Measurements from ENCODE around the gene OR2H2.

The OR2H2 gene

DNA sequence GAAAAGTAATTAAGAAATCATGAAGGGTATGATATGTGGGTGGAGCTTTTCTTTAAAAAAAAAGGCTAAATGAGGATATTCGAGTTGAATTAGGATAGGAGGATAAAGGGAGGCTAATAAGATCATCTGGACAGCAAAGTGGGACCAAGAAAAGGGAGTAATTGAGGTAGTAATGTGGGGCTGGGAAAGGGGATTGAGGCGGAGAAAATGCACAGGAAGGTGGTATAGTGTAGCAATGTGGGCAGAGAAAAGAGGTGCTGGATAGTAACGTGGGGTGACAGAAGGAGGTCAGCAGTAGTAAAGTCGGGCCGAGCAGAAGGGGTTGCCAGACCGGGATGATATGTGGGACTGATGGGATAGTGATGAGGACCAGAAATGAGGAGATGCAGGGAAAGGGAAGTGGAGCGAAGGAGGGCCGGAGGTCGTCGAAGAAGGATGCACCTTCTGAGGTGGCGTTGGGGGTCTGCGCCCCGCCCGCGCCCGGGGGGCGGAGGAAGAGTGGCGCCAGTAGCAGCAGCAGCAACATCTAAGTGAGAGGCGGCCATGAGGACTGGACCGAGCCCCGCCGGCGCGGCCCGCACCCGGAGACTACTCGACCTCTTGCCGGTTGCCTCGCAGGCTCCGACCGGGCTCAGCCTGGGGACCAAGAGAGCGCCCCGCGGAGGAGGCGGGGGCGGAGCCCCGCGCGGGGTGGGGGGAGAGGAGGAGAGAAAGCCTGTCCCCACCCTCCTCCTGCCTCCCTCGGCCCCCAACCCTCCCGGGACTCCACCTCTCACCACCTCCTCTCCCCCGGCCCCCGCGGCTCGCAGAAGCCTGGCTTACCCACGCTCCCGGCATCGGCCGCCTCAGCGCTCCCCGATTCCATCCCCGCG is 47.2 kb downstream of the OR2H2 start (continued):
- TF ChIP-seq, protein P1, sequence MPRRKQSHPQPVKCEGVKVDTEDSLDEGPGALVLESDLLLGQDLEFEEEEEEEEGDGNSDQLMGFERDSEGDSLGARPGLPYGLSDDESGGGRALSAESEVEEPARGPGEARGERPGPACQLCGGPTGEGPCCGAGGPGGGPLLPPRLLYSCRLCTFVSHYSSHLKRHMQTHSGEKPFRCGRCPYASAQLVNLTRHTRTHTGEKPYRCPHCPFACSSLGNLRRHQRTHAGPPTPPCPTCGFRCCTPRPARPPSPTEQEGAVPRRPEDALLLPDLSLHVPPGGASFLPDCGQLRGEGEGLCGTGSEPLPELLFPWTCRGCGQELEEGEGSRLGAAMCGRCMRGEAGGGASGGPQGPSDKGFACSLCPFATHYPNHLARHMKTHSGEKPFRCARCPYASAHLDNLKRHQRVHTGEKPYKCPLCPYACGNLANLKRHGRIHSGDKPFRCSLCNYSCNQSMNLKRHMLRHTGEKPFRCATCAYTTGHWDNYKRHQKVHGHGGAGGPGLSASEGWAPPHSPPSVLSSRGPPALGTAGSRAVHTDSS (tag by site-specific recombination; IDR thresholded peaks at IDR 0.05) = no peak
- TF ChIP-seq ZNF157 (tag by site-specific recombination; IDR thresholded peaks at IDR 0.05) (no peak), ZNF629 (tag by site-specific recombination; IDR thresholded peaks at IDR 0.05) (0 out of 2 replicates have a peak, but pooled peaks have one; percentile 11)

DNA sequence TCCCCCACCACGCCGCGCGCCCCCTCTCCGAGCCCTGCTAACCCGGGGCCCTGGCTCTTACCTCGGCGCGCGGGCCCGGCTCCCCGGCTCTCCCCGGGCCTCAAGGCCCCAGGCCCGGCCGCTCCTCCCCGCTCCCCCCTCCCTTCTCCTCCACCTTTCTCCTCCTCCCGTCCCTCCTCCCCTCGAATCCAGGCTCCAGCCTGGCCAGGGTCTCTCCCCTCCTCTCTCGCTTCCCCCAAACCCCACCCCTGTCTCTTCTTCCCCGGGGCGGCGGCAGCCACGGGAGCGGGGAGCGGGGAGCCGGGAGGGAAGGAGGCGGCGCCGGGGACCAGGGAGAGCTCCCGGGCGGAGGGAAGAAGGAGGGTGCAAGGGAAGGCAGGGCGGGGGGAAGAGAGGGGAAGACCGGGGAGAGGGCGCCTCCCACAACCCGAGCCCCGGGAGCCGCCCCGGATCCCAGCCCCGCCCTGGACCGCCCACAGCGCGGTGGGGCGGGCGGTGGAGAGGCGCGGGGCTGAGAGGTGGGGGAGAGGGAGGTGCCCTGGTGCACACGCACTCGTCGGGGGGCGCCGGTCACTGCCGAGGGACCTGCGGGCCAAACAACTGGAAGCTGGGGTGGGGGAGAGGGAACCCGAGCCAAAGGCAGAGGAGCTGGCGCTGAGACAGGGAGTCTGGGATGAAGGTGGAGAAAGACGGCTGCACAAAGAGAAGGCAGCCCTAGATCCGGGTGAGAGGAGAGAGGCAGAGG is 48.0 kb downstream of the OR2H2 start, which contains the start of gene GABBR1:
GABBR1 (minus strand) TSS at position 395 of the 745 bp plus-strand sequence. CDS start 798 bp downstream, outside the sequence.
- ChIA-PET CTCF (interaction anchor here (0.6 to 2.8 kb wide), 9 partner anchors 11 to 1003 kb away, joined by 3 to 32 read pairs (median 4); no protein-coding TSS in a partner anchor), POLR2A (interaction anchor here (0.5 to 2.2 kb wide), 15 partner anchors 9 to 743 kb away, joined by 3 to 34 read pairs (median 4); no protein-coding TSS in a partner anchor)
- peaks cover 0 to 11% of the 10 kb centered on the region in 2 experiments; a peak in 1 of 3 replicates for H3K36me3 ChIP-seq (ENCODE audit: control insufficient read depth in 2 of 2, insufficient read depth in 1 of 2, low read length in 2 of 2)
- H3K27ac ChIP-seq (ENCODE audit: extremely low read depth, low read depth, low read length) = peak within 1 kb of the TSS; percentile 42; the same call in 1 of the 2 replicates
- H3K4me3 ChIP-seq (ENCODE audit: low read depth, low read length) = peak within 1 kb of the TSS; percentile 77
- H3K4me1 ChIP-seq (ENCODE audit: control insufficient read depth, insufficient read depth, low read length) = peaks cover 4% of the 10 kb centered on the region; the same call in 1 of the 2 replicates
- no peaks in the 10 kb centered on the region for H3K9me3 ChIP-seq (ENCODE audit: control insufficient read depth, insufficient read depth, low read depth, low read length)
- TF ChIP-seq ZNF777 (tag by site-specific recombination; IDR thresholded peaks at IDR 0.05; ENCODE audit: borderline replicate concordance) = peak; percentile 35; the same call in 1 of the 2 replicates
- 0 out of 2 replicates have a peak, but pooled peaks have one; percentile 35 for TF ChIP-seq ZNF561 (tag by site-specific recombination; IDR thresholded peaks at IDR 0.05; ENCODE audit: borderline replicate concordance)
- TF ChIP-seq ZNF596 (tag by site-specific recombination; IDR thresholded peaks at IDR 0.05) = no peak
- TF ChIP-seq, protein P2, sequence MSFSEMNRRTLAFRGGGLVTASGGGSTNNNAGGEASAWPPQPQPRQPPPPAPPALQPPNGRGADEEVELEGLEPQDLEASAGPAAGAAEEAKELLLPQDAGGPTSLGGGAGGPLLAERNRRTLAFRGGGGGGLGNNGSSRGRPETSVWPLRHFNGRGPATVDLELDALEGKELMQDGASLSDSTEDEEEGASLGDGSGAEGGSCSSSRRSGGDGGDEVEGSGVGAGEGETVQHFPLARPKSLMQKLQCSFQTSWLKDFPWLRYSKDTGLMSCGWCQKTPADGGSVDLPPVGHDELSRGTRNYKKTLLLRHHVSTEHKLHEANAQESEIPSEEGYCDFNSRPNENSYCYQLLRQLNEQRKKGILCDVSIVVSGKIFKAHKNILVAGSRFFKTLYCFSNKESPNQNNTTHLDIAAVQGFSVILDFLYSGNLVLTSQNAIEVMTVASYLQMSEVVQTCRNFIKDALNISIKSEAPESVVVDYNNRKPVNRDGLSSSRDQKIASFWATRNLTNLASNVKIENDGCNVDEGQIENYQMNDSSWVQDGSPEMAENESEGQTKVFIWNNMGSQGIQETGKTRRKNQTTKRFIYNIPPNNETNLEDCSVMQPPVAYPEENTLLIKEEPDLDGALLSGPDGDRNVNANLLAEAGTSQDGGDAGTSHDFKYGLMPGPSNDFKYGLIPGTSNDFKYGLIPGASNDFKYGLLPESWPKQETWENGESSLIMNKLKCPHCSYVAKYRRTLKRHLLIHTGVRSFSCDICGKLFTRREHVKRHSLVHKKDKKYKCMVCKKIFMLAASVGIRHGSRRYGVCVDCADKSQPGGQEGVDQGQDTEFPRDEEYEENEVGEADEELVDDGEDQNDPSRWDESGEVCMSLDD (tag by site-specific recombination; IDR thresholded peaks at IDR 0.05) = peak; percentile 94; the same call in 1 of the 2 replicates
- peak; percentile 85 for TF ChIP-seq ZEB2 (tag by site-specific recombination; IDR thresholded peaks at IDR 0.05)
- no peak for TF ChIP-seq ZNF24 (tag by site-specific recombination; IDR thresholded peaks at IDR 0.05)
- TF ChIP-seq ZIC2 (tag by site-specific recombination; IDR thresholded peaks at IDR 0.05) = peak; percentile 95
- TF ChIP-seq ZFP37 (tag by site-specific recombination; IDR thresholded peaks at IDR 0.05) = no peak
- TF ChIP-seq EGR2 (tag by site-specific recombination; IDR thresholded peaks at IDR 0.05; ENCODE audit: low read depth) = peak; percentile 86
- 0 out of 2 replicates have a peak, but pooled peaks have one; percentile 38 for TF ChIP-seq ZNF324 (tag by site-specific recombination; IDR thresholded peaks at IDR 0.05)
- peak; percentile 93; the same call in 1 of the 2 replicates for TF ChIP-seq ZBTB17 (tag by site-specific recombination; IDR thresholded peaks at IDR 0.05)
- TF ChIP-seq ZFHX2 (tag by site-specific recombination; conservative IDR thresholded peaks at IDR 0.05) = peak; percentile 88
- TF ChIP-seq, protein P3, sequence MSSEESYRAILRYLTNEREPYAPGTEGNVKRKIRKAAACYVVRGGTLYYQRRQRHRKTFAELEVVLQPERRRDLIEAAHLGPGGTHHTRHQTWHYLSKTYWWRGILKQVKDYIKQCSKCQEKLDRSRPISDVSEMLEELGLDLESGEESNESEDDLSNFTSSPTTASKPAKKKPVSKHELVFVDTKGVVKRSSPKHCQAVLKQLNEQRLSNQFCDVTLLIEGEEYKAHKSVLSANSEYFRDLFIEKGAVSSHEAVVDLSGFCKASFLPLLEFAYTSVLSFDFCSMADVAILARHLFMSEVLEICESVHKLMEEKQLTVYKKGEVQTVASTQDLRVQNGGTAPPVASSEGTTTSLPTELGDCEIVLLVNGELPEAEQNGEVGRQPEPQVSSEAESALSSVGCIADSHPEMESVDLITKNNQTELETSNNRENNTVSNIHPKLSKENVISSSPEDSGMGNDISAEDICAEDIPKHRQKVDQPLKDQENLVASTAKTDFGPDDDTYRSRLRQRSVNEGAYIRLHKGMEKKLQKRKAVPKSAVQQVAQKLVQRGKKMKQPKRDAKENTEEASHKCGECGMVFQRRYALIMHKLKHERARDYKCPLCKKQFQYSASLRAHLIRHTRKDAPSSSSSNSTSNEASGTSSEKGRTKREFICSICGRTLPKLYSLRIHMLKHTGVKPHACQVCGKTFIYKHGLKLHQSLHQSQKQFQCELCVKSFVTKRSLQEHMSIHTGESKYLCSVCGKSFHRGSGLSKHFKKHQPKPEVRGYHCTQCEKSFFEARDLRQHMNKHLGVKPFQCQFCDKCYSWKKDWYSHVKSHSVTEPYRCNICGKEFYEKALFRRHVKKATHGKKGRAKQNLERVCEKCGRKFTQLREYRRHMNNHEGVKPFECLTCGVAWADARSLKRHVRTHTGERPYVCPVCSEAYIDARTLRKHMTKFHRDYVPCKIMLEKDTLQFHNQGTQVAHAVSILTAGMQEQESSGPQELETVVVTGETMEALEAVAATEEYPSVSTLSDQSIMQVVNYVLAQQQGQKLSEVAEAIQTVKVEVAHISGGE (tag by site-specific recombination; conservative IDR thresholded peaks at IDR 0.05; ENCODE audit: low read depth) = peak; percentile 59
- TF ChIP-seq ZNF292 (tag by site-specific recombination; IDR thresholded peaks at IDR 0.05; ENCODE audit: borderline replicate concordance, low read depth) = no peak
- peak; percentile 33; the same call in 1 of the 2 replicates for TF ChIP-seq ZNF335 (tag by site-specific recombination; conservative IDR thresholded peaks at IDR 0.05)
- no peak for TF ChIP-seq ZNF112 (tag by site-specific recombination; IDR thresholded peaks at IDR 0.05)
- TF ChIP-seq IKZF3 (tag by site-specific recombination; IDR thresholded peaks at IDR 0.05) = peak; percentile 92
- 0 out of 2 replicates have a peak, but pooled peaks have one; percentile 50 for TF ChIP-seq ZSCAN23 (tag by site-specific recombination; IDR thresholded peaks at IDR 0.05)
- TF ChIP-seq ZBTB26 (tag by site-specific recombination; optimal IDR thresholded peaks at IDR 0.05) = peak; percentile 69
- no peak for TF ChIP-seq ZNF211 (tag by site-specific recombination; IDR thresholded peaks at IDR 0.05; ENCODE audit: low read depth)
- peak; percentile 70; the same call in 1 of the 2 replicates for TF ChIP-seq ZBTB48 (tag by site-specific recombination; IDR thresholded peaks at IDR 0.05)
- no peak for TF ChIP-seq ZNF707 (tag by site-specific recombination; IDR thresholded peaks at IDR 0.05)
